Panc1 (cell line): ENCODE data around the gene SLC13A5.

ENCODE experiments used
- POLR2AphosphoS5 ChIP-seq: IDR thresholded peaks from 2 replicates; pipeline ENCODE4 v1.6.1; 2012; ENCODE audit warnings: mild to moderate bottlenecking, low read depth, low read length, moderate library complexity
- SIN3A ChIP-seq: IDR thresholded peaks from 2 replicates; pipeline ENCODE4 v1.6.1; 2012; ENCODE audit warnings: low read depth, mild to moderate bottlenecking, low read length, moderate library complexity, borderline replicate concordance; ENCODE audit not compliant: insufficient read depth
- TF ChIP-seq, protein P1 (sequence below): fragments of 450-650 bp; IDR thresholded peaks from 2 replicates; pipeline ENCODE4 v1.5.1; 2017; ENCODE audit warnings: mild to moderate bottlenecking
- TF ChIP-seq, protein P2 (sequence below), 2 experiments: IDR thresholded peaks; 2 replicates each; pipeline ENCODE4 v1.6.1; 2011 to 2012; ENCODE audit warnings: low read depth in 2 of 2, control low read depth in 1 of 2, low read length in 1 of 2, mild to moderate bottlenecking in 1 of 2, moderate library complexity in 1 of 2; ENCODE audit not compliant: insufficient read depth in 1 of 2

DNA sequence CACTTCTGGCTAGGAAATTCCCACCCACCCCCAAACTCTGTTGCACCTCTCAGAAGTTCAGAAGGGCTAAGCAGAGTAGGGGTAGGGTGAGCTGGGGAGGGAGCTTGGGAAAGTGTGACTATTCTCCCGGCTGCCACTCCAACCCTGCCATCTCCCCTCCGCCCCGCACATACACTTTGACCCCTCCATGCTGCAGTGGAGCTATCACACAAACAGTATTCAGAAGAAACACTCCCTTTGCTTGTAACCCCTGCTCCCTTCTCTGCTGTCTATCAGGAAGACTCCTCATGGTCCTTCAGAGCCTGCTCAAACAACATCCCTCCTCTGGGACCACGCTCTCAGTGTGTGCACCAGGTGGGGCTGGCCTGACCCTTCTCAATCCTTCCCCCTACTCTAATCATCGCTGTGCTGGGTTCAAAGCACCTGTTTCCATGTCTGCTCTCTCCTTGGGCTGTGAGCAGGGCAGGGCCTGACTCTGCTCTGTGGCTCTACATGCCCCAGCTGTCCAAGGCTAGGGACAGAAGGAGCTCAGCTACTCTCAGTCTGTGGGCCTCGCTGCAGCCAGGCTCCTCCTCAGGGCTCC lies 8.6 kb downstream of the SLC13A5 start:
- TF ChIP-seq, protein P1, sequence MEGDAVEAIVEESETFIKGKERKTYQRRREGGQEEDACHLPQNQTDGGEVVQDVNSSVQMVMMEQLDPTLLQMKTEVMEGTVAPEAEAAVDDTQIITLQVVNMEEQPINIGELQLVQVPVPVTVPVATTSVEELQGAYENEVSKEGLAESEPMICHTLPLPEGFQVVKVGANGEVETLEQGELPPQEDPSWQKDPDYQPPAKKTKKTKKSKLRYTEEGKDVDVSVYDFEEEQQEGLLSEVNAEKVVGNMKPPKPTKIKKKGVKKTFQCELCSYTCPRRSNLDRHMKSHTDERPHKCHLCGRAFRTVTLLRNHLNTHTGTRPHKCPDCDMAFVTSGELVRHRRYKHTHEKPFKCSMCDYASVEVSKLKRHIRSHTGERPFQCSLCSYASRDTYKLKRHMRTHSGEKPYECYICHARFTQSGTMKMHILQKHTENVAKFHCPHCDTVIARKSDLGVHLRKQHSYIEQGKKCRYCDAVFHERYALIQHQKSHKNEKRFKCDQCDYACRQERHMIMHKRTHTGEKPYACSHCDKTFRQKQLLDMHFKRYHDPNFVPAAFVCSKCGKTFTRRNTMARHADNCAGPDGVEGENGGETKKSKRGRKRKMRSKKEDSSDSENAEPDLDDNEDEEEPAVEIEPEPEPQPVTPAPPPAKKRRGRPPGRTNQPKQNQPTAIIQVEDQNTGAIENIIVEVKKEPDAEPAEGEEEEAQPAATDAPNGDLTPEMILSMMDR: no peak
- no peak for TF ChIP-seq SIN3A
- TF ChIP-seq, protein P2, sequence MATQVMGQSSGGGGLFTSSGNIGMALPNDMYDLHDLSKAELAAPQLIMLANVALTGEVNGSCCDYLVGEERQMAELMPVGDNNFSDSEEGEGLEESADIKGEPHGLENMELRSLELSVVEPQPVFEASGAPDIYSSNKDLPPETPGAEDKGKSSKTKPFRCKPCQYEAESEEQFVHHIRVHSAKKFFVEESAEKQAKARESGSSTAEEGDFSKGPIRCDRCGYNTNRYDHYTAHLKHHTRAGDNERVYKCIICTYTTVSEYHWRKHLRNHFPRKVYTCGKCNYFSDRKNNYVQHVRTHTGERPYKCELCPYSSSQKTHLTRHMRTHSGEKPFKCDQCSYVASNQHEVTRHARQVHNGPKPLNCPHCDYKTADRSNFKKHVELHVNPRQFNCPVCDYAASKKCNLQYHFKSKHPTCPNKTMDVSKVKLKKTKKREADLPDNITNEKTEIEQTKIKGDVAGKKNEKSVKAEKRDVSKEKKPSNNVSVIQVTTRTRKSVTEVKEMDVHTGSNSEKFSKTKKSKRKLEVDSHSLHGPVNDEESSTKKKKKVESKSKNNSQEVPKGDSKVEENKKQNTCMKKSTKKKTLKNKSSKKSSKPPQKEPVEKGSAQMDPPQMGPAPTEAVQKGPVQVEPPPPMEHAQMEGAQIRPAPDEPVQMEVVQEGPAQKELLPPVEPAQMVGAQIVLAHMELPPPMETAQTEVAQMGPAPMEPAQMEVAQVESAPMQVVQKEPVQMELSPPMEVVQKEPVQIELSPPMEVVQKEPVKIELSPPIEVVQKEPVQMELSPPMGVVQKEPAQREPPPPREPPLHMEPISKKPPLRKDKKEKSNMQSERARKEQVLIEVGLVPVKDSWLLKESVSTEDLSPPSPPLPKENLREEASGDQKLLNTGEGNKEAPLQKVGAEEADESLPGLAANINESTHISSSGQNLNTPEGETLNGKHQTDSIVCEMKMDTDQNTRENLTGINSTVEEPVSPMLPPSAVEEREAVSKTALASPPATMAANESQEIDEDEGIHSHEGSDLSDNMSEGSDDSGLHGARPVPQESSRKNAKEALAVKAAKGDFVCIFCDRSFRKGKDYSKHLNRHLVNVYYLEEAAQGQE (IDR thresholded peaks at IDR 0.05; ENCODE audit: insufficient read depth in 1 of 2, low read depth in 2 of 2, low read length in 1 of 2): no peak
- TF ChIP-seq POLR2AphosphoS5: no peak
